ENCODE data around the gene TMA7B. TPM values are rescaled to one million over a fixed set of nuclear protein-coding genes. Genes with fewer than 3 reads are reported as not detected.

The TMA7B gene
- total and polyA plus RNA-seq, 10 of the 15 experiments (the other 5 are each of a cell fraction or from before 2014, with no cell fraction given): 0.33 to 2.9 (median 1.8) TPM

DNA sequence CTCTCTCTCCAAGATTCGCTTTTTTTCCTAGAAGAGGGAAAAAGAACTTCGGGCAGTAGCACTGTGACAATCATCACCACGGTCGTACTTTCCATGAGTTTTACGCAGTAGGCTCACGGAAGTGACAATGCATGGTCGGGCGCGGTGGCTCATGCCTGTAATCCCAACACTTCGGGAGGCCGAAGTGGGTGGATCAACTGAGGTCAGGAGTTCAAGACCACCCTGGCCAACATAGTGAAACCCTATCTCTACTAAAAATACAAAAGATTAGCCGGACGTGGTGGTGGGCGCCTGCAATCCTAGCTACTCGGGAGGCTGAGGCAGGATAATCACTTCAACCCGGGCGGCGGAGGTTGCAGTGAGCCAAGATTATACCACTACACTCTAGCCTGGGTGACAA, 35.9 kb upstream of the TMA7B start:
- in situ Hi-C loops (cut with MboI): no loop called here
- no peak overlapping the region for H2AFZ ChIP-seq (ENCODE audit: control insufficient read depth, low read depth, low read length)
- DNase-seq (ENCODE audit: low read depth, low spot score) (no peak), FAIRE-seq (no peak), ATAC-seq (no peak)
- SMC1A ChIA-PET (ENCODE audit: uncharacterized antibody, unreplicated experiment): interaction anchor here (1.0 to 11.4 kb wide), 8 partner anchors 8 to 158 kb away, joined by 3 to 102 read pairs (median 10); partner anchors contain the start of gene GRAP2
- RAD21 ChIA-PET (ENCODE audit: unreplicated experiment): no interaction called here
- no peaks in the 10 kb centered on the region for H3K9me3 ChIP-seq (replicated peaks; ENCODE audit: control insufficient read depth, insufficient read depth, low read length)
- no peak overlapping the region for H3K9ac ChIP-seq (ENCODE audit: control insufficient read depth, insufficient read depth, low read length)
- intact Hi-C loops (cut with micrococcal nuclease; ENCODE audit: unreplicated experiment): no loop called here
- peaks cover 7 to 13% of the 10 kb centered on the region in 2 experiments; a peak in 3 of 4 replicates for H3K36me3 ChIP-seq (ENCODE audit: control insufficient read depth in 2 of 2, insufficient read depth in 2 of 2, low read length in 1 of 2)
- no peak overlapping the region for H3K4me3 ChIP-seq
- CTCF ChIA-PET: interaction anchor here (1.8 to 6.0 kb wide), 3 partner anchors 9 to 100 kb away, joined by 4 to 39 read pairs (median 16); no protein-coding TSS in a partner anchor
- no peak overlapping the region for H3K27ac ChIP-seq (ENCODE audit: control insufficient read depth, insufficient read depth)
- H3K4me1 ChIP-seq (ENCODE audit: control insufficient read depth, insufficient read depth, low read length): peaks cover 16% of the 10 kb centered on the region
- BruUV-seq (replicated peaks): no TSS peak
- POLR2A ChIA-PET: interaction anchor here (0.6 kb wide), 1 partner anchor 411 kb away, joined by 3 read pairs; no protein-coding TSS in a partner anchor
- no peak overlapping the region for H3K4me2 ChIP-seq (ENCODE audit: control insufficient read depth, insufficient read depth)
- TF ChIP-seq RBBP5 (conservative IDR thresholded peaks at IDR 0.05): no peak
- no peak for TF ChIP-seq ZNF24 (IDR thresholded peaks at IDR 0.05)
- TF ChIP-seq SUPT20H (IDR thresholded peaks at IDR 0.05; ENCODE audit: borderline replicate concordance, control insufficient read depth, low read depth, low read length): no peak
- no peak for TF ChIP-seq MTA2 (IDR thresholded peaks at IDR 0.05; ENCODE audit: low read depth)
- no peak for TF ChIP-seq SIN3A (IDR thresholded peaks at IDR 0.05; ENCODE audit: low read depth, low read length)
- TF ChIP-seq, protein P1, sequence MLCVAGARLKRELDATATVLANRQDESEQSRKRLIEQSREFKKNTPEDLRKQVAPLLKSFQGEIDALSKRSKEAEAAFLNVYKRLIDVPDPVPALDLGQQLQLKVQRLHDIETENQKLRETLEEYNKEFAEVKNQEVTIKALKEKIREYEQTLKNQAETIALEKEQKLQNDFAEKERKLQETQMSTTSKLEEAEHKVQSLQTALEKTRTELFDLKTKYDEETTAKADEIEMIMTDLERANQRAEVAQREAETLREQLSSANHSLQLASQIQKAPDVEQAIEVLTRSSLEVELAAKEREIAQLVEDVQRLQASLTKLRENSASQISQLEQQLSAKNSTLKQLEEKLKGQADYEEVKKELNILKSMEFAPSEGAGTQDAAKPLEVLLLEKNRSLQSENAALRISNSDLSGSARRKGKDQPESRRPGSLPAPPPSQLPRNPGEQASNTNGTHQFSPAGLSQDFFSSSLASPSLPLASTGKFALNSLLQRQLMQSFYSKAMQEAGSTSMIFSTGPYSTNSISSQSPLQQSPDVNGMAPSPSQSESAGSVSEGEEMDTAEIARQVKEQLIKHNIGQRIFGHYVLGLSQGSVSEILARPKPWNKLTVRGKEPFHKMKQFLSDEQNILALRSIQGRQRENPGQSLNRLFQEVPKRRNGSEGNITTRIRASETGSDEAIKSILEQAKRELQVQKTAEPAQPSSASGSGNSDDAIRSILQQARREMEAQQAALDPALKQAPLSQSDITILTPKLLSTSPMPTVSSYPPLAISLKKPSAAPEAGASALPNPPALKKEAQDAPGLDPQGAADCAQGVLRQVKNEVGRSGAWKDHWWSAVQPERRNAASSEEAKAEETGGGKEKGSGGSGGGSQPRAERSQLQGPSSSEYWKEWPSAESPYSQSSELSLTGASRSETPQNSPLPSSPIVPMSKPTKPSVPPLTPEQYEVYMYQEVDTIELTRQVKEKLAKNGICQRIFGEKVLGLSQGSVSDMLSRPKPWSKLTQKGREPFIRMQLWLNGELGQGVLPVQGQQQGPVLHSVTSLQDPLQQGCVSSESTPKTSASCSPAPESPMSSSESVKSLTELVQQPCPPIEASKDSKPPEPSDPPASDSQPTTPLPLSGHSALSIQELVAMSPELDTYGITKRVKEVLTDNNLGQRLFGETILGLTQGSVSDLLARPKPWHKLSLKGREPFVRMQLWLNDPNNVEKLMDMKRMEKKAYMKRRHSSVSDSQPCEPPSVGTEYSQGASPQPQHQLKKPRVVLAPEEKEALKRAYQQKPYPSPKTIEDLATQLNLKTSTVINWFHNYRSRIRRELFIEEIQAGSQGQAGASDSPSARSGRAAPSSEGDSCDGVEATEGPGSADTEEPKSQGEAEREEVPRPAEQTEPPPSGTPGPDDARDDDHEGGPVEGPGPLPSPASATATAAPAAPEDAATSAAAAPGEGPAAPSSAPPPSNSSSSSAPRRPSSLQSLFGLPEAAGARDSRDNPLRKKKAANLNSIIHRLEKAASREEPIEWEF (IDR thresholded peaks at IDR 0.05; ENCODE audit: insufficient replicate concordance, low read depth, low read length): no peak
- TF ChIP-seq, protein P2, sequence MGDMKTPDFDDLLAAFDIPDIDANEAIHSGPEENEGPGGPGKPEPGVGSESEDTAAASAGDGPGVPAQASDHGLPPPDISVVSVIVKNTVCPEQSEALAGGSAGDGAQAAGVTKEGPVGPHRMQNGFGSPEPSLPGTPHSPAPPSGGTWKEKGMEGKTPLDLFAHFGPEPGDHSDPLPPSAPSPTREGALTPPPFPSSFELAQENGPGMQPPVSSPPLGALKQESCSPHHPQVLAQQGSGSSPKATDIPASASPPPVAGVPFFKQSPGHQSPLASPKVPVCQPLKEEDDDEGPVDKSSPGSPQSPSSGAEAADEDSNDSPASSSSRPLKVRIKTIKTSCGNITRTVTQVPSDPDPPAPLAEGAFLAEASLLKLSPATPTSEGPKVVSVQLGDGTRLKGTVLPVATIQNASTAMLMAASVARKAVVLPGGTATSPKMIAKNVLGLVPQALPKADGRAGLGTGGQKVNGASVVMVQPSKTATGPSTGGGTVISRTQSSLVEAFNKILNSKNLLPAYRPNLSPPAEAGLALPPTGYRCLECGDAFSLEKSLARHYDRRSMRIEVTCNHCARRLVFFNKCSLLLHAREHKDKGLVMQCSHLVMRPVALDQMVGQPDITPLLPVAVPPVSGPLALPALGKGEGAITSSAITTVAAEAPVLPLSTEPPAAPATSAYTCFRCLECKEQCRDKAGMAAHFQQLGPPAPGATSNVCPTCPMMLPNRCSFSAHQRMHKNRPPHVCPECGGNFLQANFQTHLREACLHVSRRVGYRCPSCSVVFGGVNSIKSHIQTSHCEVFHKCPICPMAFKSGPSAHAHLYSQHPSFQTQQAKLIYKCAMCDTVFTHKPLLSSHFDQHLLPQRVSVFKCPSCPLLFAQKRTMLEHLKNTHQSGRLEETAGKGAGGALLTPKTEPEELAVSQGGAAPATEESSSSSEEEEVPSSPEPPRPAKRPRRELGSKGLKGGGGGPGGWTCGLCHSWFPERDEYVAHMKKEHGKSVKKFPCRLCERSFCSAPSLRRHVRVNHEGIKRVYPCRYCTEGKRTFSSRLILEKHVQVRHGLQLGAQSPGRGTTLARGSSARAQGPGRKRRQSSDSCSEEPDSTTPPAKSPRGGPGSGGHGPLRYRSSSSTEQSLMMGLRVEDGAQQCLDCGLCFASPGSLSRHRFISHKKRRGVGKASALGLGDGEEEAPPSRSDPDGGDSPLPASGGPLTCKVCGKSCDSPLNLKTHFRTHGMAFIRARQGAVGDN (IDR thresholded peaks at IDR 0.05): no peak
- no peak for TF ChIP-seq CBX3 (IDR thresholded peaks at IDR 0.05; ENCODE audit: borderline replicate concordance, low read depth)
- TF ChIP-seq CHD4 (IDR thresholded peaks at IDR 0.05): no peak
- no peak for TF ChIP-seq MTA3 (IDR thresholded peaks at IDR 0.05; ENCODE audit: borderline replicate concordance, low read length)
- no peak for TF ChIP-seq KAT2A (conservative IDR thresholded peaks at IDR 0.05; ENCODE audit: control insufficient read depth, low read depth, low read length)
- peaks cover 96% of the 10 kb centered on the region for H3K79me2 ChIP-seq (ENCODE audit: control insufficient read depth, insufficient read depth, low read length)
- H3K27me3 ChIP-seq (replicated peaks in 1 of 2; ENCODE audit: control insufficient read depth in 2 of 2, insufficient read depth in 2 of 2, low read length in 1 of 2): no peaks in the 10 kb centered on the region
- H4K20me1 ChIP-seq (ENCODE audit: control insufficient read depth, insufficient read depth): no peaks in the 10 kb centered on the region
- 96% methylated on average over 18 of the region's 18 CpGs for WGBS (ENCODE audit: insufficient coverage, insufficient replicate concordance, low lambda C conversion rate, missing lambda C conversion rate)

Data from GM12878 (cell line).